Measurements from ENCODE around the gene FARP1. TPM values are rescaled to one million over a fixed set of nuclear protein-coding genes. Genes with fewer than 3 reads are reported as not detected.

The FARP1 gene
- total and polyA plus RNA-seq, 2 of the 8 experiments (the other 6 are each of a cell fraction or from before 2014, with no cell fraction given) = 24.7 to 104 TPM

DNA sequence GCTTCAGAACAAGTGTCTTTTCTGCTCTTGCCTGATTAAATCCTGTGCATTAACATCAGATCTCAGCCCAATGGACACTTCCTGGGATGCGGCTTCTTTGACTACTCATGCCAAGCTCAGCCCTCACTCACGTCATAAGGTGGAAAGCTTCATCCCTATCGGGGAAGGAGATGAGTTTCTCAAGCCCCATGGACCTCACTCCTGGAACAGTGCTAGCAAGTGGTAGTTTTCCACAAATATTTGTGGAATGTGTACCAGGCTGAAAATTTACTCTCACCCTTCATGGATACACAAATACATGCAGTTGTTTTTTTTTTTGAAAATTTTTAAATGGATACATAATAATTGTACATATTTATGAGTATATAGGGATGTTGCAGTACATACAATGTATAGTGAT lies 34.6 kb upstream of the FARP1 start:
- Histone ChIP-seq H3K27ac (ENCODE audit: low read depth, low read length) (no peak overlapping the region), H3K27me3 (replicated peaks in 1 of 4; ENCODE audit: control insufficient read depth in 3 of 4, extremely low read depth in 1 of 4, insufficient read depth in 3 of 4, low read length in 3 of 4) (no peaks in the 10 kb centered on the region), H3K23ac (ENCODE audit: insufficient read length) (no peak overlapping the region), H3K79me2 (ENCODE audit: control insufficient read depth in 1 of 2, insufficient read depth in 2 of 2, low read length in 2 of 2) (no peaks in the 10 kb centered on the region), H2BK20ac (ENCODE audit: low read length) (no peak overlapping the region), H2BK120ac (replicated peaks; ENCODE audit: low read depth, low read length) (no peak overlapping the region), H4K5ac (ENCODE audit: insufficient read length, low read depth, low read length) (no peak overlapping the region), H4K91ac (replicated peaks; ENCODE audit: insufficient read length, low read length) (no peak overlapping the region), H3K36me3 (ENCODE audit: control insufficient read depth in 2 of 4, insufficient read depth in 4 of 4, low read length in 3 of 4) (no peaks in the 10 kb centered on the region), H2BK12ac (ENCODE audit: low read depth, low read length) (no peak overlapping the region), H3K9ac (replicated peaks in 1 of 4; ENCODE audit: extremely low read depth in 1 of 4, low read depth in 3 of 4, low read length in 3 of 4) (no peak overlapping the region), H4K20me1 (replicated peaks in 1 of 2; ENCODE audit: control insufficient read depth in 1 of 2, insufficient read depth in 2 of 2, low read length in 2 of 2) (no peaks in the 10 kb centered on the region), H2BK5ac (ENCODE audit: low read depth, low read length) (no peak overlapping the region), H3K4ac (replicated peaks; ENCODE audit: insufficient read length, low read depth, low read length) (no peak overlapping the region), H3K4me2 (ENCODE audit: insufficient read depth in 1 of 2, low read depth in 2 of 2, low read length in 2 of 2) (no peak overlapping the region), H3K18ac (ENCODE audit: extremely low read depth, low read length) (no peak overlapping the region), H3K14ac (ENCODE audit: insufficient read length) (no peak overlapping the region), H3K23me2 (ENCODE audit: low read depth, low read length) (no peaks in the 10 kb centered on the region), H3K4me1 (replicated peaks in 1 of 4; ENCODE audit: control insufficient read depth in 3 of 4, insufficient read depth in 4 of 4, low read length in 3 of 4) (peaks cover 0 to 11% (median 4%) of the 10 kb centered on the region in 4 experiments; a peak in 4 of 7 replicates), H2BK15ac (ENCODE audit: low read length) (no peak overlapping the region), H2AK5ac (ENCODE audit: low read depth, low read length) (no peak overlapping the region), H3K9me3 (ENCODE audit: insufficient read depth in 2 of 2, low read depth in 1 of 2, low read length in 1 of 2) (no peaks in the 10 kb centered on the region; a peak in 1 of 4 replicates), H3K56ac (replicated peaks; ENCODE audit: insufficient read length, low read depth, low read length) (no peak overlapping the region), H3K79me1 (ENCODE audit: low read depth, low read length) (no peaks in the 10 kb centered on the region), H3K4me3 (ENCODE audit: extremely low read depth in 1 of 4, insufficient read depth in 2 of 4, low read depth in 3 of 4, low read length in 4 of 4) (no peak overlapping the region), H2AFZ (ENCODE audit: low read length) (no peak overlapping the region), H4K8ac (ENCODE audit: extremely low read depth, insufficient read depth, low read length) (no peak overlapping the region)
- WGBS, 2 experiments (ENCODE audit: extremely low coverage in 1 of 2, insufficient coverage in 1 of 2, insufficient read length in 1 of 2, insufficient replicate concordance in 2 of 2, low coverage in 1 of 2, low lambda C conversion rate in 2 of 2, missing lambda C conversion rate in 1 of 2) = 84% methylated on average over 3 of the region's 3 CpGs; no CpG with 5 or more reads in 1 of the 2 experiments
- no peak for DNase-seq (ENCODE audit: low read depth in 1 of 2, low spot score in 2 of 2)
- ChIA-PET POLR2A (ENCODE audit: partially characterized antibody) (no interaction called here), CTCF (ENCODE audit: partially characterized antibody) (interaction anchor here (1.5 to 2.1 kb wide), 3 partner anchors 8 to 337 kb away, joined by 4 read pairs; no protein-coding TSS in a partner anchor)
- FAIRE-seq = no peak
- no peak for TF ChIP-seq EZH2 (IDR thresholded peaks at IDR 0.05; ENCODE audit: low read depth, low read length, severe bottlenecking)
- TF ChIP-seq SIN3A (conservative IDR thresholded peaks at IDR 0.05 in 1 of 2, IDR thresholded peaks at IDR 0.05 in 1 of 2; ENCODE audit: low read depth in 1 of 2, low read length in 2 of 2) = no peak
- TF ChIP-seq HDAC2 (IDR thresholded peaks at IDR 0.05; ENCODE audit: borderline replicate concordance in 1 of 2, low read depth in 2 of 2, low read length in 2 of 2) = no peak
- no peak for TF ChIP-seq TBP (IDR thresholded peaks at IDR 0.05; ENCODE audit: low read depth, low read length)
- TF ChIP-seq, protein P1, sequence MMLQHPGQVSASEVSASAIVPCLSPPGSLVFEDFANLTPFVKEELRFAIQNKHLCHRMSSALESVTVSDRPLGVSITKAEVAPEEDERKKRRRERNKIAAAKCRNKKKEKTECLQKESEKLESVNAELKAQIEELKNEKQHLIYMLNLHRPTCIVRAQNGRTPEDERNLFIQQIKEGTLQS (IDR thresholded peaks at IDR 0.05; ENCODE audit: insufficient read depth, low read depth, low read length) = no peak
- no peak for TF ChIP-seq EGR1 (IDR thresholded peaks at IDR 0.05; ENCODE audit: borderline replicate concordance, low read depth, low read length)
- no peak for TF ChIP-seq CHD2 (IDR thresholded peaks at IDR 0.05; ENCODE audit: low read length)
- no peak for TF ChIP-seq RNF2 (IDR thresholded peaks at IDR 0.05; ENCODE audit: borderline replicate concordance, low read depth, low read length, missing control alignments, poor library complexity, severe bottlenecking)
- TF ChIP-seq RBBP5 (IDR thresholded peaks at IDR 0.05; ENCODE audit: borderline replicate concordance, low read depth, low read length) = no peak
- no peak for TF ChIP-seq RFX5 (IDR thresholded peaks at IDR 0.05; ENCODE audit: borderline replicate concordance, low read depth, low read length)
- no peak for TF ChIP-seq YY1 (IDR thresholded peaks at IDR 0.05; ENCODE audit: low read depth, low read length)
- no peak for TF ChIP-seq JUND (IDR thresholded peaks at IDR 0.05; ENCODE audit: low read length)
- TF ChIP-seq SP4 (IDR thresholded peaks at IDR 0.05; ENCODE audit: low read length) = no peak
- TF ChIP-seq CHD1 (IDR thresholded peaks at IDR 0.05; ENCODE audit: low read depth, low read length) = no peak

Data from H1 (cell line).